GM12892 (cell line): ENCODE data around the gene RPL10.

Source experiments
- POLR2A ChIP-seq: IDR thresholded peaks from 2 replicates; pipeline ENCODE4 v1.6.1; 2011; ENCODE audit warnings: low read depth, low read length, control low read depth
- POLR2AphosphoS5 ChIP-seq: IDR thresholded peaks from 2 replicates; pipeline ENCODE4 v1.6.1; 2011; ENCODE audit warnings: low read depth, low read length, control low read depth
- TAF1 ChIP-seq: IDR thresholded peaks from 2 replicates; pipeline ENCODE4 v1.6.1; 2011; ENCODE audit warnings: low read depth, mild to moderate bottlenecking, control low read depth, low read length, borderline replicate concordance

- TF ChIP-seq POLR2AphosphoS5 (no peak), POLR2A (no peak), TAF1 (no peak)
Observed at GRCh38 chrX:154437971-154438893, 40.1 kb downstream of the RPL10 start.
